ENCODE measurements around the gene ABCC2.

Gene ABCC2

GRCh38 chr10:99777918-99778714 is 4.3 kb upstream of the ABCC2 start:
- DNase-seq = no peak

GRCh38 chr10:99779335-99779734 is 3.1 kb upstream of the ABCC2 start:
- no peak for DNase-seq

DNA sequence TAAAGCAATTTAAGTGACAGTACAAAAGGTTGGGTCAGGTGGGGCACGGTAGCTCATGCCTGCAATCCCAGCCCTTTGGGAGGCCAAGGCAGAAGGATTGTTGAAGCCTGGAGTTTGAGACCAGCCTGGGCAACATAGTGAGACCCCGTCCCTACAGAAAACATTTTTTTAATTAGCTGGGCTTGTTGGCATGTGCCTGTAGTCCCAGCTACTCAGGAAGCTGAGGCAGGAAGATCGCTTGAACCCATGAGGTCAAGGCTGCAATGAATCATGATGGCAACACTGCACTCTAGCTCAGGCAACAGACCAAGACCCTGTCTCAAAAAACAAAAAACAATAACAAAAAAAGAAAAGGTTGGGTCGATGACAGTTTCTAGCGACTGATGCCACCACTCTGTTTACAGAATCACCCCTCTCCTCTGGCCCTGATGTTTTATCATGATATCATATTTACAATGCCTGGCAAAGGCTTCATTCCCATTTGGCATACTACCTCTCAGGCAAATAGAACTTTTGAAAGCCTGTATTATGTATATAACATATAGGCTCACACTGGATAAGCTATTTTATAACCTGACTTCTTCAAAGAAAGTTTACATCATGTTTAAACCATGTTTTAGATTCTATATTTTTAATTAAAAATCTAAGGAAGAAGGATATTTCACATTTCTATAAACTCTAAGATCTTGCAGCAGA is 558 bp upstream of the ABCC2 start:
- no peak for DNase-seq

DNA sequence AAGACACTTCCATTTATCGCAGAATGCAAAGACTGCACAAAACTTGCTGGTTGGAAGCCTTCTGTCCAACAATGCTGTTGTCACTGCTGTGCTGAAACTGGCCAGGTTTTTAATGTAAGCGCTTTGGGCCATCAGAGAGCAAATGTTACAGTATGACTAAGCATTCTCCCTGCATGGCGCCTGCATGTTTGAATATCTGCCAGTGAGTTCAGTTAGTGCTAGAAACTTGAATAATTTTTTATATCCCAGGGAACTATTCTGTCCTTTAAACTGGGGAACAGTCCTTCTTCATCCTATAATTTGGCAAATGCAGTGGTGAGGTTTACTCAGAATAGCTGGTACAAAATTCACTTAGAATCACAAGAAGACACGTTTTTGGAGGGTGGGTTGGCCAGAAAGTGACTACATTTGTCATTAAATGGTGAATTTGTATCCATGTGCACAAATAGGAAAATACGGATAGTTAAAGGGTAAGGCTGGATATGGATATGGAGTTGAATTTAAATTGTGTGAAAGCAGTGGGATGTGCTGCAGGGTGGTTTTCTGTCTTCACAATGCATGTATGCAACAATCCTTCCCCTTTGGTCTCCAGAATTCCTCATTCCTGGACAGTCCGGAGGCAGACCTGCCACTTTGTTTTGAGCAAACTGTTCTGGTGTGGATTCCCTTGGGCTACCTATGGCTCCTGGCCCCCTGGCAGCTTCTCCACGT is 1.7 kb downstream of the ABCC2 start:
- DNase-seq = no peak

DNA sequence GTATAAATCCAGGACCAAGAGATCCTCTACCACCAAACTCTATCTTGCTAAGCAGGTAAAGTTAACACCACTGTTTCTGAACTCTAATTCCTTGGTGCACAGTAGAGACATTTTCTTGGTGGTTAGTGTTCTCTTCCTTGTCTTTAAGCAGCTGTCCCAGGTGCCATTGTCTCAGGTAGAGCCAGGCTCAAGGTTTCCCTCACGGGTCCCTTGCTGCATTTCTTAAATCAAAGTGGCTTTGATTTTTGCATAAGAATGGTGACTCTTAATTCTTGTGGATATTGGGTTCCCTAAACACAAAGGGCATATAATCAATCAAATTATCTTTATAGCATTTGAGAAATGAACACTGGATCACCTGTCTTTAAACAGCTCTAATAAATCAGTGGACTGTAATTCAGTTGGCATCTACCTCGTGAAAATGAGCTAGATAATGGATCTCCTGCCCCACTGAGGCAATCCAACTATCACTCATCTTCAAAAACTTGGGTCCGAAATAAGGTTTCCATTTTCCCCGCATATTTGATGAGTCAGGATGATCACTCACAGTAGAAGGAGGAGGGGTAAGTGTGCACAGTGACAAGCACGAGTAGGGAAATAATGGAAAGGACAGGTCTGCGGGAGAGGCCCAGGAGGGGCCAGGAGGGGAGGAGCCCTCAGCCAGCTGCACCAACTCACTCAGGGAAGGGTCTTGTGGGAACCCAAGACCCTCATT is 2.4 kb downstream of the ABCC2 start:
- DNase-seq = no peak

DNA sequence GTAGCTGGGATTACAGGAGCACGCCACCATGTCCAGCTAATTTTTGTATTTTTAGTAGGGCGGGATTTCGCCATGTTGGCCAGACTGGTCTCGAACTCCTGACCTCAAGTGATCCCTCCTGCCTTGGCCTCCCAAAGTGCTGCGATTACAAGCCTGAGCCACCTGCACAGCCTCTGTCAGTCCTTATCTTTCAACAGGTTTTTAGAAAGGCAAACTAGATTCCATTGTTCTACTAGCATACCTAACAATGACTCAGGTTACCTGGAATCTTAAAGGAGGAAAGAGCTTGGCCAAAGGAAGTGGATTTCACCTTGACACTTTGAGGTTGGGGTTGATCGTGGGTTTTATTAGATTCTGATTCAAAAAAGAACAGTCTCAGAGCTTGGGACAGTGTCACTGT is 3.2 kb downstream of the ABCC2 start:
- DNase-seq = no peak

DNA sequence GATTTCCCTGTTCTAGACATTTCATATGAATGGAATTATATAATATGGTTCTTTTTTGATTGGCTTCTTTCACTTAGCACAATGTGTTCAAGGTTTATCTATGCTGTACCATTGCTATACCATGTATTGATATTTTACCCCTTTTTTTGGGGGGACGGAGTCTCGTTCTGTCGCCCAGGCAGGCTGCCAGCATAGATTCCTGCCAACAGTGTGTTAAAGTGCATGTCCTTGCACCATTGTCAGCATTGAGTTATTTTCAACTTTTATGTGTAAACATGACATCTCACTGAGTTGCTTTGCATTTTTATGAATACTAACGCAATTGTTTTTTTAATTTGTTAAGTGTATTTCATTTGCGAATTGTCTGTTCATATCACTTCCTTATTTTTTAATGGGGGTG is 4.9 kb downstream of the ABCC2 start:
- no peak for DNase-seq

DNA sequence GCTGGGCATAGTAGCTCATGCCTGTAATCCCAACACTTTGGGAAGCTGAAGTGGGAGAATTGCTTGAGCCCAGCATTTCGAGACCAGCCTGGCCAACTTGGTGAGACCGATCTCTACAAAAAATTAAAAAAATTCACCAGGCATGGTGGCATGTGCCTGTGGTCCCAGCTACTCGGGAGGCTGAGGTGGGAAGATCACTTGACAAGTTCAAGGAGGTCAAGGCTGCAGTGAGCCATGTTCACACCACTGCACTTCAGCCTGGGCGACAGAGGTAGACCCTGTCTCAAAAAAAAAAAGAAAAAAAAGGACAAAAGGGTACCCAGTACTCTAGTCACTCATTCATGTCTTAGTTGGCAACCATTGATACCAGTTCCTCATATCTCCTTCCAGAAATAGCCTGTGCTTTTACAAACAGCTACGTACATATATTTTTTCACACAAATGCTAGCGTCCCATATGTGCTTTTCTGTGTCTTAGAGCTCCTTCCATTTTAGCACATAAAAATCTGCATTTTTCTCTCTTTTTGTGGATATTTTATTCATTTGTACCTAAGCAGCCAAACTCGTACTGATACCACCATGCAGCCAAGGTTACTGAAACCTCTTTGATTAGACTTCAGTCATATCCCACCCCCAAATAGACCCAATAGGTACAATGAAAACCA is 5.5 kb downstream of the ABCC2 start:
- DNase-seq = no peak

- no peak for DNase-seq
Observed at GRCh38 chr10:99788598-99789256, 6.3 kb downstream of the ABCC2 start.

- DNase-seq = no peak
Observed at GRCh38 chr10:99791831-99792230, 9.4 kb downstream of the ABCC2 start.

GRCh38 chr10:99793819-99794218 is 11.4 kb downstream of the ABCC2 start:
- no peak for DNase-seq

DNA sequence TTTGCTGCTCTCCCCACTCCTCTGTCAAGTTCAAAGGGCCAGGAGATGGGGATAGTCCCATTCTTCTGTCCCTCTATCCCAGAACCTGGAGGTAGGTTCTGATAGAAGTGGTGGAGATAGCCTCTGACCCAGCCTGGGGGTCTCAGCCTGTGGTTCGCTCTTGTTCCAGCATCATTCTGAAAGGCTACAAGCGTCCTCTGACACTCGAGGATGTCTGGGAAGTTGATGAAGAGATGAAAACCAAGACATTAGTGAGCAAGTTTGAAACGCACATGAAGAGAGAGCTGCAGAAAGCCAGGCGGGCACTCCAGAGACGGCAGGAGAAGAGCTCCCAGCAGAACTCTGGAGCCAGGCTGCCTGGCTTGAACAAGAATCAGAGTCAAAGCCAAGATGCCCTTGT is 14.5 kb downstream of the ABCC2 start:
- no peak for DNase-seq

GRCh38 chr10:99798031-99798430 is 15.6 kb downstream of the ABCC2 start:
- no peak for DNase-seq

GRCh38 chr10:99798920-99799319 is 16.5 kb downstream of the ABCC2 start:
- no peak for DNase-seq

GRCh38 chr10:99799613-99800012 is 17.2 kb downstream of the ABCC2 start:
- no peak for DNase-seq

DNA sequence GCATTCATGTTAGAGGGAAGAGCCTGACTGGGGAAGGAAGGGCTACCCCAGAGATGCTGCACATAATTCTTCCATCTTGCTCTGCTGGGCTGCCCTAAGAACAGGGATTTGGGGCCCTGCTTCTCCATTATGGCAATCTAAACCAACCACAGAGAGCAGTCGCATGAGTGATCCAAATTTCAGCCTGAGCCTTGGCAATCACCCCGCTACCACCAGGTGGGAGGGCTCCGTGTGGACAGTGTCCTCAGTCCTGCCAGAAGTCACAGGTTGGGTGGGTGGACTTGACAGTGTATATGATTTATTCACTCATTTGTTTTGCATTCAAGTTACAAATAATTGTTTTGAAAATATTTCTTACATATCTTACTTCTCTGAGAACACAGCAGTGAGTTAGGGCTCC is 22.0 kb downstream of the ABCC2 start:
- no peak for DNase-seq

GRCh38 chr10:99805190-99805589 is 22.8 kb downstream of the ABCC2 start:
- DNase-seq = no peak

GRCh38 chr10:99806091-99806490 is 23.7 kb downstream of the ABCC2 start:
- DNase-seq = no peak

DNA sequence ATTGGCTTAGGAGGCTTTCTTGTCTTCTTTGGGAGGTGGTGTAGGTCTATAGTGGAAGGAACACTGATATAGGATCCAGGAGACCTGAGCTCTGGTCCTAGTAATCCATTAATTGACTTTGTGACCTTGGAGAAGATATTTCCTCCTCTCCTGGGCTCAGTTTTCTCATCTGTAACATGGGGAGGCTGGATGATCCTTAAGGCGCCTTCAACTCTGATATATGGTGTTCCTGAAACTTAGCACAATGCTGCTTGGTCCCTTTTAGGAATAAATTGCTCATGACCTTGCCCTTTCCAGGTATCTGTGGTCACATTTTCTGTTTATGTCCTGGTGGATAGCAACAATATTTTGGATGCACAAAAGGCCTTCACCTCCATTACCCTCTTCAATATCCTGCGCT is 25.3 kb downstream of the ABCC2 start:
- no peak for DNase-seq

DNA sequence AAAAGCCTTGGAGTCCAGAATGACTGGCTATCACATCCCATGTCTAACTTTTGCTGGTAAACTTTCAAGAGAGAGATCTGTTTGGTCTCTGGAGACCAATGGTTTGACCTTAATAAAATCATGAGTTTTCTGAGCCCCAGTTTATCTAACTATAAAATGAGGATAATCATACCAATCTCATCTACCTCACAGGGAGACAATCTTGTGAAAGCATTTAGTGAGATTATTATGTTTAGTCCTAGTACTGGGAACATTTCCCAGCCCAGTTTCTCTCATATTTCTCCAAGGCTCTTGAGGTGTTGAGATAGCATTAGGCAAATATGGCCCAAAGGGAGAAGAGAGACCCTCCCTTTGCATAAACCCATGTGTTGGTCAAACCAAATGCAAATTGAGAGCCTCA is 25.8 kb downstream of the ABCC2 start:
- no peak for DNase-seq

DNA sequence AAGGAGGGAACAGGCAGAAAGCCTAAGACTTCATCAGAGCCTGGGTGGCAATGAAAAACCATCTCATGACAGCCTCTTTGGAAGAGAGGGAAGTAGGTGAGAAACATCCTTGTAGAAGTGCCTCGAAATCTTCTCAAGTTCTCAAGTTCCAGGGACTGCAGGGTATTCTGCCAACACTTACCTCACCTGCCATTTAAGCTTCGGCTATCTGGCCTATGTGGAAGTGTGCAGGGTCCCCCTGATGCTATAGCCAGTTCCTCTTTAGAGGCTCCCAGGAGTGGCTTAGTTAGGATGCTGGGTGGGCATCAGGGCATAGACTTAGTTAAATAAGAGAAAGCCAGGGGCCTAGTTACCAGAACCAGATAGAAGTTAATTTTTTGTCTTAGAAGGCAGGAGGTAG is 27.0 kb downstream of the ABCC2 start:
- no peak for DNase-seq

DNA sequence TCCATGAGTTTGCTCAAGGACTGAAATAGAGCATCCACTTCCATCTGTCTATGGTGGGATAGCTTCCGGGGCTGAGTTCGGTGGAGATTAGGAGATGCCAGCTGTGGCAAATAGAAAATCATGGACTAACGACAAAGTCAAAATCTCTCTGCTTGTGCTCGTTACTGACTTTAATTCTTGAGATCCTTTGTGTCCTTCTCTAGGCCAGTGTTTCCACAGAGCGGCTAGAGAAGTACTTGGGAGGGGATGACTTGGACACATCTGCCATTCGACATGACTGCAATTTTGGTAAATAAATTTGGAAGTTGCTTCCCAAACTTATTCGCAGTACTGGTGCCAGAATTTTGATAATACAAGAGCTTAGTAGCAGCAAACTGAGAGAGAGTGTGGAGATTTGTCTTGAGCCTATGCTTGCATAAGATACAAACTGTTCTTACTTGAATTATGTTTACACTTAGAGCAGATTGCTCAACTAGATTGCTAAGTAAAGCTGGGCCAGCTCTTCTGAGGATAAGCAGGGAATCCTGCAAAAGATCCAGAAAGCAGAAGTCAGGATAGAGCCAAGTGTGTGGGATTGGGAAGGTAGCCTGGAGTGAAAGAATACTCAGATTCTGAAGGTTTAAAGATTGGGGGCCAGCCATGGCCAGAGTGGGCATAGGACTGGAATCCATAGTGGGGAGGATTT is 27.6 kb downstream of the ABCC2 start:
- DNase-seq = no peak
